ENCODE measurements around the gene LRP1B. TPM values are rescaled to one million over a fixed set of nuclear protein-coding genes. Genes with fewer than 3 reads are reported as not detected.
"Not testable (repeated sequence)": the region's sequence is repeated elsewhere in the genome, so short reads cannot be mapped to it uniquely, and the experiment has no call there.

The LRP1B gene
- polyA plus RNA-seq, 5 donors, result 0.54 to 1.8 (median 0.81) TPM

DNA sequence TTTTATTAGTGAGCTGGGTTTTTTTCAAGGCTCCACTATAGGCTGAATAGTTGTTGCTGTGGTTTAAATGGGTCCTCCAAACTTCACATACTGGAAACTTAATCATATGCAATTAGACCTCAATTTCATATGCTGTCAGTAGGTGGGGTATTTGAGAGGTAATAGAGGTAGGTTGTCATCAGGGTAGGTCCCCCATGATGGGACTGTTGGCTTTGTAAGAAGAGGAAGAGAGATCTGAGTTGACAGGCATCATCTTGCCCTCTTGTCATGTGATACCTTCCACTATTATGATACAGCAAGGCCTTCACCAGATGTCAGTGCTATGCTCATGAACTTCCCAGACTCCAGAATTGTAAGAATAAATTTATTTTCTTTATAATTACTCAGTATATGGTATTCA, 819.4 kb downstream of the LRP1B start:
- no peak for DNase-seq

GRCh38 chr2:141306368-141306767, 824.4 kb downstream of the LRP1B start:
- DNase-seq, result no peak

DNA sequence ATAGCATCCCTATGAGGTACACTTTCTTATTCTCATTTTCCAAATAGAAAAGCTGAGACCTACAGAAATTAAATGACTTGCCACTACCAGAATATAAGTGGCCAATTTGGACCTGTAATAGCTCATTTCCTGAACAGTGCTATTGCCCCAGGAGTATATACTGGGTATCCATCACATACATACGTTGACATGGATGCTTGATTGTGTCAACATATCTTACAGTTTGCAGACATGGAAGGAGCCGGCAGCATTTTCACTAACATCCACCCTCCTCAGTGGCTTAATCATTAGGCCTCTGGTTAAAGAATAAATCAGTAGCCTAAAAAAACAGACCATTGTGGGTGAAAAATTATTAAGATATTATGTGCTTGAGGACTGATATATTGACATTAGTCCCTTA, 829.3 kb downstream of the LRP1B start:
- no peak for DNase-seq

DNA sequence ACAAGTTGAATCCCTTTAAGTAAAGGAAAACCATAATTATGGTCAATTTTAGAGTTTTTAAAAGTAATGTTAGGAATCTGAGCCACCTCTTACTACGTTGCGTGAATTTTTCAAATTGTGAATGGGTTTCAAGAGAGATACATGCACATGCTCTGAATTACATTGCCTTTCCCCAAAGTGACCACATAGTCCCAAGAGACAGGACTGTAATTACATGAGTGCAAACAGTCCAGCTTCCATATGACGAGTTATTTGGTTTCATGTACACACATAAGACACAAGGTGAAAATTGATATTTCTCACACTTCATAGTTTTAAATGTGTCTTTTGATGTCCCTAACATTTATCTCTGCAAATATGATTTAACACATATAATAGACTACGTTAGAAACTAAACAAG, 850.8 kb downstream of the LRP1B start:
- DNase-seq, result no peak

GRCh38 chr2:141271346-141271745, 859.5 kb downstream of the LRP1B start:
- DNase-seq, result no peak

- DNase-seq, result no peak
Measured at GRCh38 chr2:141264848-141265247, 866.0 kb downstream of the LRP1B start.

DNA sequence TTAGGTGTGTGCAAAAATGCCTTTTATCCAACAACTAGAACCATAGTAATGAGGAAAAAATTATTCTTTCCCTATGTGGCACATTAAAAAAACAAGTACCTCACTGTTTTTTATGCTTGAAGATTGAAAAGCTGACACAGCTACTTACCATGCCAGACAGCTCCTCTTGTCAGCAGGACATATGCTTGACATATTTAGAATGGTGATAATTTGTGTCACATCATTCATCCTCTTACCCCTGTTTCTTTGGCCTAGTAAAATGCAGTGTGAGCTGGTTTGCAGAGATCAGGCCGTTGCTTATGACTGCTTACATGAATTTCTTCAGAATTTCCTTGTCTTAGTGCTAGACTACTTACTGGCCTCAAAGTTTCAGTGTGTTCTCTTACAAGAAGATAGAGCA, 869.9 kb downstream of the LRP1B start:
- no peak for DNase-seq

DNA sequence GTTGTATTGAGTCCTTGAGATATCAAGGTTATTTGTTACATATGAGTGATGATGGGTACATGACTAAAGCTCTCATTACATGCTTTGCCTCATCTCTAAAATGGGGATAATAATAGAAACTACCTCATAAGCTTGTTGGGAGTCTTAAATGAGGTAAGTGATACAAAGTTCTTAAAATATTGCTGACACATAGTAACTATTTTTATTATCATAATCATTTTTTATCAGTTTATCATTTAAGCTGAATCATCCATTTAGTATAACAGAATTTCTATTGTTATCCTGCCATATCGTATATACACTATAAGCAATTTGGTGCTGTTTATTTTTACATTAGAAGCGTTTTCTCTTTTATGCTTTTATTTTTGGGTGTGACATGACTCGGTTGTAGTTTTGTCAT, 871.1 kb downstream of the LRP1B start:
- no peak for DNase-seq

- DNase-seq, result no peak
Measured at GRCh38 chr2:141242008-141242407, 888.8 kb downstream of the LRP1B start.

GRCh38 chr2:141226560-141226959, 904.3 kb downstream of the LRP1B start:
- DNase-seq, result no peak

DNA sequence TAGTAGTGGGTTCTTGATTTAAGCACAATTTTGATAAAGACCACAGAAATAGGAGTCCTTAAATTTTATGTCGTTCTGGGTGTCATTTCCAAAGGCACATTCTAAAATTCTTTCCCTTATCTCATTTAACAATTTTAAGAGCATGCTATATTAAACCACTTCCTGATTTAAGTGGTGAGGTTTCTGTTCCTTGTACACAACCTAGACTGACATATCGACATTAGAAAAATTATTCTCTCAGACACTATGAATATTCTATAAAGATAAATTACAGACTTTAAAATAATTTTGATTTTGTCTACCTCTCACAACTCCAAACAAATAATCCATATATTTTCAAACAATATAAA, 923.8 kb downstream of the LRP1B start:
- DNase-seq, result no peak

DNA sequence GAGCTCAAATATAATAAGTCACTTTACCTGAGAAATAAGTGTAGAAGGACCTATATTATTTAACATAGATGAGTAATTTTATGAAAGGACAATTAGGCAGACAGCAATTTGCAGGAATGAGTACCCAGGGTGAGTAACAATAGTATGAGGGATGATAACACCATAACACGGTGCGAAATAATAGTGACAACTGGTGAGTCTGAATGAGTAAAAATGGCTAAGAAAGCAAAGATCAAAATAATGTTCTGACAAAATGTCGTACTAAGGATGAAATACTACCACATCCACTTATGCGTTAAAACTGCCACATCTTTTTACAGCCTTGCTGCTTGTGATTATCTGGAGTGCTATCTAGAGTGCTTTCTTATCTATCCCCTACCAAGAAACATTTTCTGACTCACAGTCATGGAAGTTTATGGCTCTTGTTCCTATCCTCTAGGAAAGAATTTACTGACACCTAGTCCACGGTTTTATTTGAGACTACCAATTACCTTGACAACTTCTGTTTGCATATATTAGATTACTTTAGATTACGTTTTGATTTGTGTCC, 929.7 kb downstream of the LRP1B start:
- no peak for DNase-seq

GRCh38 chr2:141200191-141200590, 930.6 kb downstream of the LRP1B start:
- no peak for DNase-seq

DNA sequence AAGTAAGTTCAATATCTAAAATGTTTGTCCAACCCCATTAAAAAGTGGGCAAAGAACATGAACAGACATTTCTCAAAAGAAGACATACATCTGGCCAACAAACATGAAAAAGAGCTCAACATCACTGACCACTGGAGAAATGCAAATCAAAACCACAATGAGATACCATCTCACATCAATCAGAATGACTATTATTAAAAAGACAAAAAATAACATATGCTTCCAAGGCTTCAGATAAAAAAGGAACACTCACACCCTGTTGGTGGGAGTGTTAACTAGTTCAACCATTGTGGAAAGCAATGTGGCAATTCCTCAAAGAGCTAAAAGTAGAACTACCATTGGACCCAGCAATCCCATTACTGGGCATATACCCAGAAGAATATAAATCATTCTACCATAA, 931.1 kb downstream of the LRP1B start:
- no peak for DNase-seq

GRCh38 chr2:141195087-141195486, 935.7 kb downstream of the LRP1B start:
- no peak for DNase-seq

DNA sequence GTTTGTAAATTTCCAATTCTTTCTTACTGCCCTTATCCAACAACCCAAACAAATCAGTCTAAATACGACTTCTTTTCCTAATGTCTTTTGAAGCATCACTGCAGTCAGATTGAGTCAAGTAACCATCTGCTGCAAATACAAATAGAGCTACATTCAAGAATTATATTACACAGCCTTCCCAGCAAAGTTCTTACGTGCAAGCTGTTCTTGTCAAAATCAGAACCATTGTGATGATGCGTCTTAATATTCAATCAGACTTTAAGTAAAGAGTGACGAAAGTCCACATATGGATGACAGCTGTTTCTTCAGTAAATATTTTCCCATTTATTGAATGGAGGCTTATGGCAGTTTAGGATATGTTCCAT, 943.8 kb downstream of the LRP1B start:
- DNase-seq, result no peak

DNA sequence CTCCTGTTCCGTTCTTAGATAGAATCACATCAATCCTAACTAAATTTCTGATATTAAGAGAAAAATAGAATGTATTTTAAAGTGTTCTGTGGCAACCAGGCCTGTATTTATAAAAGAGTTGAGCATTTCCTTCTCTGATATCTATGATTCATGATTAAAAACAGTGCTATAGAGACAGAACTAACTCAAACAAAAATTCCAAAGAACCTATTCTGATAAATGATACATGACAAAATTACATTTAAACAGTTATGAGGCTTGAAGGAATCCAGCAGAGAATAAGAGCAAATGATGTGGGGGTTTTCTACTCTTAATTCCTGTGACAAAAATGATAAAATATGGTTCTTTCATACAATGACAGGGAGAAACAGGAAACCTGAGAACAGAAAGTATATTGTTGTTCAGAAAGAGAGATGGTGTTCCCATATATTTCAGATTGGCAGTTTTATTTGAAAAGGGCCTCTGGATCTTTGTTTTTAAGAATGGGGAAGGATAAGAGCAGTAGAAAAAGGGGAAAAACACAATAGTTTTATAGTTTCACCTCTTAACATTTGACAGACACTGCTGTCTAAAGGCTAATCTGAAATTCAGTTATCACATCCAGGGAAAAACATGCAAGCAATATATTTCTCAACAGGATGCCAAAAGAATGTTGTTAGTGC, 944.3 kb downstream of the LRP1B start:
- DNase-seq, result no peak

- DNase-seq, result no peak
Measured at GRCh38 chr2:141182246-141182645, 948.6 kb downstream of the LRP1B start.

GRCh38 chr2:141169117-141169516, 961.7 kb downstream of the LRP1B start:
- DNase-seq, result not testable (repeated sequence)

- DNase-seq, result no peak
Measured at GRCh38 chr2:141162314-141162713, 968.5 kb downstream of the LRP1B start.

GRCh38 chr2:141151611-141152286, 979.1 kb downstream of the LRP1B start:
- no peak for DNase-seq

- DNase-seq, result no peak
Measured at GRCh38 chr2:141142025-141142424, 988.8 kb downstream of the LRP1B start.

DNA sequence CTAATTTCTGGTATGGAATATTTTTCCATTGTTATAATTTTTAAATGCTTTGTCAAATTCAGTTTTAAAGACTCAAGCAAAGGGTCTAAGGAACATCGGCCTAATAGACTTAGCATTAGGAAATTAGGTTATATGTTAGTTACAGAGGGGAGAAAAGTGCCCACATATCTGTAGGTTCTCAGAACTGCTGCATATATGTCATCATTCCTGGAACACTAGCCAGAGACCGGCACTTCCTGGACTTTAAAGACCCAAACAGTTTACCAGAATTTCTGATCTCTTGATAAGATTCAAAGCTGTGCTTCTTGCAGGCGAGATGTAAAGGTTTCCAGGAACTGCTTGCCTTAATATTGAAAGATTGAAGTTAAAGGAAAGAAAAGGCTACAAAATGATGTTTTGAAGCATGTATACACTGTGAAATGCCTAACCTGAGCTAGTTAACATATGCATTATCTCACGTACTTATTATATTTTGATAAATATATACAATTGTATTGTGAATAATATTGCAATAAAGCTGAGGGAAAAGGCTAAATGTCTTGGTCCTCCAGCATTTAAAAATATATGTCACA, 993.6 kb downstream of the LRP1B start:
- no peak for DNase-seq

Measured in right lung (tissue), 5 donors.